Suprapubic skin (tissue), 4 donors: ENCODE data around the gene RELT. TPM values are rescaled to one million over a fixed set of nuclear protein-coding genes. Genes with fewer than 3 reads are reported as not detected.

Experiments used
- DNase-seq, 2 donors: peaks; one replicate each; pipeline ENCODE4 v3.0.0-alpha.2; 2019; ENCODE audit warnings: low spot score in 2 of 2
- H3K27ac ChIP-seq: fragments of 200-600 bp; sonication (generic); one replicate; pipeline ENCODE4 v1.5.1; 2019
- H3K27me3 ChIP-seq: fragments of 200-600 bp; sonication (generic); one replicate; pipeline ENCODE4 v1.5.1; 2019
- H3K36me3 ChIP-seq: fragments of 200-600 bp; sonication (generic); one replicate; pipeline ENCODE4 v1.5.1; 2019
- H3K4me1 ChIP-seq: fragments of 200-600 bp; sonication (generic); one replicate; pipeline ENCODE4 v1.5.1; 2019
- H3K4me3 ChIP-seq: fragments of 200-600 bp; sonication (generic); one replicate; pipeline ENCODE4 v1.5.1; 2019; ENCODE audit warnings: mild to moderate bottlenecking
- H3K9me3 ChIP-seq: fragments of 200-600 bp; sonication (generic); one replicate; pipeline ENCODE4 v1.5.1; 2019
- EP300 ChIP-seq: sonication (generic); formaldehyde crosslinking; IDR thresholded peaks from one replicate; pipeline ENCODE4 v1.6.1; 2017; ENCODE audit warnings: antibody characterized with exemption
- POLR2A ChIP-seq, 2 donors: fragments of 450-650 bp; IDR thresholded peaks; one replicate each; pipeline ENCODE4 v1.6.1; 2017; ENCODE audit warnings: antibody characterized with exemption in 2 of 2, mild to moderate bottlenecking in 2 of 2, moderate library complexity in 2 of 2
- POLR2AphosphoS5 ChIP-seq, 3 donors: sonication (generic); formaldehyde crosslinking; IDR thresholded peaks; one replicate each; pipeline ENCODE4 v1.6.1; 2017; ENCODE audit warnings: antibody characterized with exemption in 3 of 3
- WGBS: methylation state at CpG from one replicate; pipeline ENCODE4 v1.1.5; 2018; 5-methylcytosine and 5-hydroxymethylcytosine counted together
- total RNA-seq, 4 donors: library from RNA; depleted of rRNA; stranded (reverse); fragments of >200 nt; gene quantifications; one replicate each; pipeline ENCODE4 v1.1.0, GENCODE V29; 2016
- TF ChIP-seq, protein P1 (sequence below), 2 donors: fragments of 200-600 bp in 1 of 2; fragments of 450-650 bp in 1 of 2; sonication (generic) in 1 of 2; IDR thresholded peaks; one replicate each; pipeline ENCODE4 v1.5.1; 2016 to 2019; ENCODE audit warnings: antibody characterized with exemption in 2 of 2, mild to moderate bottlenecking in 1 of 2, moderate library complexity in 1 of 2

The RELT gene
- total RNA-seq, 4 donors from 2014 or later = 1.9 to 11.2 (median 4.2) TPM

DNA sequence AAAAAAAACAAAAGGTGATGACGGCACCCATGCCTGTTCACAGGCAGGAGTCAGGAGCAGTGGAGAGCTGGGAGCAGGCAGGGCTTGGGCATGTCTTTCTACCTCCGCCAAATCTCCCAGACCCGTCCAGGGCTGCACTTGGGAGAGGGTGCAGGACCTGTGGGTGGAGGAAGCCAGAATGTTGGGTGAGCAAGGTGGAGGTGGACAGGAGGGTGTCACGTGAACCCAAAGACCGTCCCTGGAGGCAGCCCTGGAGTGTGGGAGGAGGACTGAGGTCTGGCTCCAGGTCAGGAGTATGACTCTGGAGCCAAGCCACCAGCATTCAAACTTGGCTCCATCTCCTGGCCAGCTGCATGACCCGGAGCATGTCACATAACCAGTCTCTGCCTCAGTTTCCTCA is 26.6 kb upstream of the RELT start:
- no peak for DNase-seq
- no peak overlapping the region for H3K27ac ChIP-seq
- WGBS = 56% methylated on average over 6 of the region's 6 CpGs

DNA sequence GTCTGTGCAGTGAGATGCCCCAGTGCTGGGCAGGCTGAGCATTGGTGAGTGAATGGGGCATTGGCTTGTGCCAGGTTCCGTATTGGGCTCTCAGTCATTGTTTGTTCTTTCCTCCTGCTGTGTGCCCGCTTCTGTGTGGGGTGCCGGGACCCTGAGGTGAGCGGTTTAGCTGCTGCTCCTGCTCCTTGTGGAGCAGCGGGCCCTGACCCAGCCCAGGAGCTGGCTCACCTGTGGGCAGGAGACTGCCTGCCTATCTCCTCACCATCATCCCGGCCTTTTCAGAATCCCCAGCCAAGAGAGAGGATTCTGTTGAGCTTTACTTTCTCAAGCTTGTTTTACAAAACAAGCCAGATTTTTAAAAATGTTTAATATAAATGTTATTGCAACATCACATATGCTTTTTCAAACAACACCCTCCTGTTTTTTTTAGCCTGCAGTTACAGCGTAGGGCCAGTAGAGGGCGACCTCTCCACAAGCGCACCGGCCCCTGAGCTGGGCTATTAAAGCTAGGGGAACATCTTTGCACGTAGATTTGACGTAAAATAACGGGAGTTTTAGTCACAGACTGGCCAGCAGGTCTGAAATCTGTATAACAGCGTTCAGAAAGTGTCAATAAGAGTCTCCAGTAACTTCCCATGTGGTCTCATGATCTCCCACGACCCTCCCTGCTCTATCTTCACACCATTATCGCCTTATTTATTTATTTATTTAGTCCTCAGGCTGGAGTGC is 25.1 kb upstream of the RELT start:
- TF ChIP-seq, protein P1, sequence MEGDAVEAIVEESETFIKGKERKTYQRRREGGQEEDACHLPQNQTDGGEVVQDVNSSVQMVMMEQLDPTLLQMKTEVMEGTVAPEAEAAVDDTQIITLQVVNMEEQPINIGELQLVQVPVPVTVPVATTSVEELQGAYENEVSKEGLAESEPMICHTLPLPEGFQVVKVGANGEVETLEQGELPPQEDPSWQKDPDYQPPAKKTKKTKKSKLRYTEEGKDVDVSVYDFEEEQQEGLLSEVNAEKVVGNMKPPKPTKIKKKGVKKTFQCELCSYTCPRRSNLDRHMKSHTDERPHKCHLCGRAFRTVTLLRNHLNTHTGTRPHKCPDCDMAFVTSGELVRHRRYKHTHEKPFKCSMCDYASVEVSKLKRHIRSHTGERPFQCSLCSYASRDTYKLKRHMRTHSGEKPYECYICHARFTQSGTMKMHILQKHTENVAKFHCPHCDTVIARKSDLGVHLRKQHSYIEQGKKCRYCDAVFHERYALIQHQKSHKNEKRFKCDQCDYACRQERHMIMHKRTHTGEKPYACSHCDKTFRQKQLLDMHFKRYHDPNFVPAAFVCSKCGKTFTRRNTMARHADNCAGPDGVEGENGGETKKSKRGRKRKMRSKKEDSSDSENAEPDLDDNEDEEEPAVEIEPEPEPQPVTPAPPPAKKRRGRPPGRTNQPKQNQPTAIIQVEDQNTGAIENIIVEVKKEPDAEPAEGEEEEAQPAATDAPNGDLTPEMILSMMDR (IDR thresholded peaks at IDR 0.05) = peak; percentile 96 to 98
- TF ChIP-seq POLR2A (IDR thresholded peaks at IDR 0.05) (no peak), EP300 (no peak), POLR2AphosphoS5 (IDR thresholded peaks at IDR 0.05) (no peak)
- Histone ChIP-seq H3K27ac (no peak overlapping the region), H3K4me1 (peaks cover 9% of the 10 kb centered on the region), H3K4me3 (no peak overlapping the region), H3K27me3 (no peaks in the 10 kb centered on the region), H3K9me3 (no peaks in the 10 kb centered on the region), H3K36me3 (peaks cover 8% of the 10 kb centered on the region)
- 23% methylated on average over 16 of the region's 16 CpGs for WGBS
- DNase-seq = no peak

More for the DNA sequence above, 26.6 kb upstream of the RELT start:
- Histone ChIP-seq H3K4me3 (no peak overlapping the region), H3K9me3 (no peaks in the 10 kb centered on the region), H3K4me1 (peaks cover 9% of the 10 kb centered on the region), H3K27me3 (no peaks in the 10 kb centered on the region), H3K36me3 (peaks cover 3% of the 10 kb centered on the region)
- no peak for TF ChIP-seq POLR2AphosphoS5 (IDR thresholded peaks at IDR 0.05)

DNA sequence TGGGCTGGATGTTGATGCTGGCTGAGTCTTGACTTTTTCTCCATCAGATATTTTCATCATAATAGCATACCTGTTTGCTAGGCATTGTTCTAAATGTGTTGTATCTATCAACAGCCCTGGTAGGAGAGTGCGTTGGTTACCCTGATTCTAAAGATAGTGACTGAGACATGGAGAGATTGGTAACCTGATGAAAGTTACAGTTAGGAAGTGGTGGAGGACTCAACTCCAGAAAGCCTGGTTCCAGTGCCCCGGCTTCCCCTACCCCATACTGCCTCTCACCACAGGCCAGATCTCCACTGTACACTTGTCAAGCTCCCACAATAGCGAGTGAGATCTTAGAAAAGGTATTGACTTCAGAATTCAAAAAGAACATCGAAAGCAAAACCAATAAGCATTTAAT is 22.8 kb upstream of the RELT start:
- H3K9me3 ChIP-seq = no peaks in the 10 kb centered on the region
- no peak overlapping the region for H3K27ac ChIP-seq
- WGBS = 81% methylated on average over 4 of the region's 4 CpGs
- no peak for DNase-seq
- no peak overlapping the region for H3K4me3 ChIP-seq
- peaks cover 10% of the 10 kb centered on the region for H3K36me3 ChIP-seq
- TF ChIP-seq EP300 (no peak), POLR2A (IDR thresholded peaks at IDR 0.05) (no peak), POLR2AphosphoS5 (IDR thresholded peaks at IDR 0.05) (no peak)
- TF ChIP-seq, protein P1 (IDR thresholded peaks at IDR 0.05) = no peak
- H3K27me3 ChIP-seq = no peaks in the 10 kb centered on the region
- peaks cover 9% of the 10 kb centered on the region for H3K4me1 ChIP-seq

DNA sequence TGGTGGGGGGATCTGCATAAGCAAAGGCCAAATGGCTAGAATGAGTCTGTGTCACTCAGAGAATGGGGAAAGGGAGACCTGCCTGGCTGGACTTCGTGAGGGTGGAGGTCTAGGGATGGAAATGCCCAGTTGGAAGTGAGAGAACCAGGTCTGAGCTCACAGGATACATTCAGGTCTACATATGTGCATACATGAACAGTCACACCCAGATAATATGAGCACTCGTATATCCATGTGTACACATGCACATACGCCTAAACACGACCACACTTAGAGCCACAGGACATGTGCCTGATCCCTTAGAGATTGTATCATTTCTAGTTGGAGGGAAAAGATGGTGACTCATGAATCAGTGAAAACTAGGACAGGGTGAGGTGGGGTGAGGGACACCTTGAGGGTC is 21.1 kb upstream of the RELT start:
- Histone ChIP-seq H3K4me3 (no peak overlapping the region), H3K27ac (no peak overlapping the region), H3K36me3 (peaks cover 14% of the 10 kb centered on the region), H3K4me1 (peaks cover 9% of the 10 kb centered on the region), H3K9me3 (no peaks in the 10 kb centered on the region), H3K27me3 (no peaks in the 10 kb centered on the region)
- TF ChIP-seq EP300 (no peak), POLR2AphosphoS5 (IDR thresholded peaks at IDR 0.05) (no peak), POLR2A (IDR thresholded peaks at IDR 0.05) (no peak)
- TF ChIP-seq, protein P1 (IDR thresholded peaks at IDR 0.05) = no peak
- WGBS = 88% methylated on average over 4 of the region's 4 CpGs
- no peak for DNase-seq

DNA sequence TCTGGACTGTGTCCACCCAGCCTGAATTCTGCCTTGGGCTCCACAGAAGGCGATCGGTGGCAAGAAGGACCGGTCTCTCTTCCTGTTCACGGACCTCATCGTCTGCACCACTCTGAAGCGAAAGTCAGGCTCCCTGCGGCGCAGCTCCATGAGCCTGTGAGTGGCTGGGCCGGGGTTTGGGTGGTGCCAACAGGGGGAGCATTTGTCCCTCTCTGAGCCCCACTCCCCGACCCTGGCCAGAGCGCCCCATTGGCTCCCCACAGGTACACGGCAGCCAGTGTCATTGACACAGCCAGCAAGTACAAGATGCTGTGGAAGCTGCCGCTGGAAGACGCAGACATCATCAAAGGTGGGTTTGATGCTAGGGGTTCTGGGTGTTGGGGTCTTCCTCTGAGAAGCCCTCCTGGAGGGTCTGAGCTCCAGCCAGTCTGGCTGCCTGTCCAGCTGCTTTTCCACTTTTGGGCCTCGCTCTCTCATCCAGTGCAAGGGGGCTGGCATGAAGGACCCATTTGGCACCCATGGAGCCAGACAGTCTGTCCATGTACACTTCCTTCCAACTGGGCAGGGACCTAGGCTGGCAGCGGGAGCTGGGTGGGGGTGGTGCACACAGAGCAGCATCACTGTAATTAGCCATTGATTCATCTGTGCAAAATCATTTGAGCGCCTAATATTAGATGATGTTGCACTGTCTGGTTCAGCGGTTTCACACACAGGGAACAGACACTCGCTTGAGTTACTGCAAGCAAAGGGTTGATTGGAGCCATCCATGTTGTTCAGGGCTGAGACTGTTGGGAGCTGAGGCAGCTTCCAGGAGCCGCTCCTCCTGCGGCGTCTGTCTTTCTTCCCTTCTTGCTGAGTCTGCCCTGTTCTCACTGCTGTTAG is 19.0 kb upstream of the RELT start:
- Histone ChIP-seq H3K27ac (no peak overlapping the region), H3K27me3 (no peaks in the 10 kb centered on the region), H3K36me3 (peaks cover 30% of the 10 kb centered on the region), H3K4me3 (no peak overlapping the region), H3K9me3 (no peaks in the 10 kb centered on the region), H3K4me1 (no peaks in the 10 kb centered on the region)
- no peak for TF ChIP-seq POLR2AphosphoS5 (IDR thresholded peaks at IDR 0.05)
- TF ChIP-seq, protein P1 (IDR thresholded peaks at IDR 0.05) = no peak
- no peak for TF ChIP-seq EP300
- TF ChIP-seq POLR2A (IDR thresholded peaks at IDR 0.05) = no peak
- 87% methylated on average over 17 of the region's 22 CpGs for WGBS
- no peak for DNase-seq
